H9 (cell line): Measurements from ENCODE around the gene WNT7B. TPM values are rescaled to one million over a fixed set of nuclear protein-coding genes. Genes with fewer than 3 reads are reported as not detected.

ENCODE experiments used
- DNase-seq: peaks from one replicate; pipeline ENCODE4 v3.0.0-alpha.2; 2017
- H2AFZ ChIP-seq: one replicate; pipeline ENCODE4 v1.6.1; 2013; ENCODE audit warnings: mild to moderate bottlenecking, low read length, control low read depth, moderate library complexity
- H2AK5ac ChIP-seq: 2 replicates; pipeline ENCODE4 v1.6.1; 2013; ENCODE audit warnings: low read length, control low read depth, mixed read lengths; ENCODE audit not compliant: insufficient read length
- H2BK120ac ChIP-seq: one replicate; pipeline ENCODE4 v1.6.1; 2013; ENCODE audit warnings: low read depth, mild to moderate bottlenecking, low read length, control low read depth, inconsistent platforms; ENCODE audit not compliant: poor library complexity, severe bottlenecking
- H2BK12ac ChIP-seq: 2 replicates; pipeline ENCODE4 v1.6.1; 2013; ENCODE audit warnings: low read length, control low read depth, mixed read lengths, low read depth; ENCODE audit not compliant: insufficient read length
- H2BK15ac ChIP-seq: 2 replicates; pipeline ENCODE4 v1.6.1; 2013; ENCODE audit warnings: low read depth, low read length, control low read depth
- H2BK20ac ChIP-seq: one replicate; pipeline ENCODE4 v1.6.1; 2013; ENCODE audit warnings: low read depth, mild to moderate bottlenecking, low read length, control low read depth, inconsistent platforms; ENCODE audit not compliant: poor library complexity, severe bottlenecking
- H2BK5ac ChIP-seq: 2 replicates; pipeline ENCODE4 v1.6.1; 2013; ENCODE audit warnings: low read length, control low read depth, mixed read lengths; ENCODE audit not compliant: insufficient read length
- H3K14ac ChIP-seq: 2 replicates; pipeline ENCODE4 v1.6.1; 2013; ENCODE audit warnings: low read length, control low read depth; ENCODE audit not compliant: insufficient read depth
- H3K18ac ChIP-seq: 2 replicates; pipeline ENCODE4 v1.6.1; 2013; ENCODE audit warnings: low read depth, mild to moderate bottlenecking, mixed read lengths, low read length, control low read depth; ENCODE audit not compliant: insufficient read length
- H3K23ac ChIP-seq: 2 replicates; pipeline ENCODE4 v1.6.1; 2013; ENCODE audit warnings: low read length, control low read depth, mixed read lengths, low read depth; ENCODE audit not compliant: insufficient read length
- H3K23me2 ChIP-seq: 2 replicates; pipeline ENCODE4 v1.6.1; 2013; ENCODE audit warnings: low read depth, mild to moderate bottlenecking, mixed read lengths, low read length, control low read depth; ENCODE audit not compliant: insufficient read length, poor library complexity, severe bottlenecking
- H3K27ac ChIP-seq: 2 replicates; pipeline ENCODE4 v1.5.1; 2013; ENCODE audit warnings: low read length, control low read depth, mixed read lengths, low read depth; ENCODE audit not compliant: insufficient read length
- H3K27me3 ChIP-seq: 2 replicates; pipeline ENCODE4 v1.6.1; 2013; ENCODE audit warnings: low read length, control low read depth, inconsistent platforms; ENCODE audit not compliant: insufficient read depth
- H3K4ac ChIP-seq: 2 replicates; pipeline ENCODE4 v1.6.1; 2013; ENCODE audit warnings: low read depth, mild to moderate bottlenecking, control low read depth, inconsistent platforms, low read length, moderate library complexity
- H3K4me1 ChIP-seq: 2 replicates; pipeline ENCODE4 v1.6.1; 2013; ENCODE audit warnings: low read length, control low read depth, inconsistent platforms; ENCODE audit not compliant: insufficient read depth
- H3K4me2 ChIP-seq: 2 replicates; pipeline ENCODE4 v1.6.1; 2013; ENCODE audit warnings: low read length, control low read depth, mixed read lengths; ENCODE audit not compliant: insufficient read length, insufficient read depth
- H3K56ac ChIP-seq: 2 replicates; pipeline ENCODE4 v1.6.1; 2013; ENCODE audit warnings: low read depth, mild to moderate bottlenecking, mixed read lengths, low read length, control low read depth; ENCODE audit not compliant: insufficient read length
- H3K79me1 ChIP-seq: 2 replicates; pipeline ENCODE4 v1.6.1; 2013; ENCODE audit warnings: low read depth, mild to moderate bottlenecking, moderate library complexity, low read length, control low read depth, inconsistent platforms; ENCODE audit not compliant: insufficient read depth, poor library complexity, severe bottlenecking
- H3K79me2 ChIP-seq: 2 replicates; pipeline ENCODE4 v1.6.1; 2013; ENCODE audit warnings: low read length, control low read depth, inconsistent platforms; ENCODE audit not compliant: insufficient read depth
- H3K9ac ChIP-seq: 2 replicates; pipeline ENCODE4 v1.6.1; 2013; ENCODE audit warnings: low read length, control low read depth, mixed read lengths; ENCODE audit not compliant: insufficient read length; ENCODE audit errors: extremely low read depth
- H3K9me3 ChIP-seq: one replicate; pipeline ENCODE4 v1.6.1; 2013; ENCODE audit warnings: low read depth, low read length, inconsistent platforms; ENCODE audit not compliant: control insufficient read depth
- H3T11ph ChIP-seq: one replicate; pipeline ENCODE4 v1.6.1; 2013; ENCODE audit warnings: mild to moderate bottlenecking, low read length, control low read depth, inconsistent platforms
- H4K20me1 ChIP-seq: one replicate; pipeline ENCODE4 v1.6.1; 2013; ENCODE audit not compliant: control insufficient read depth, insufficient read length, insufficient read depth
- H4K5ac ChIP-seq: 2 replicates; pipeline ENCODE4 v1.6.1; 2013; ENCODE audit warnings: low read depth, mild to moderate bottlenecking, mixed read lengths, low read length, control low read depth; ENCODE audit not compliant: insufficient read length
- H4K8ac ChIP-seq: replicated peaks from 2 replicates; pipeline ENCODE4 v1.6.1; 2013; ENCODE audit warnings: low read length, control low read depth, mixed read lengths, low read depth; ENCODE audit not compliant: insufficient read length
- H4K91ac ChIP-seq: 2 replicates; pipeline ENCODE4 v1.6.1; 2013; ENCODE audit warnings: low read depth, mild to moderate bottlenecking, moderate library complexity, mixed read lengths, low read length, control low read depth; ENCODE audit not compliant: insufficient read length
- H3K27ac Mint-ChIP-seq, 3 experiments: 2 replicates in 2 of 3; 3 replicates in 1 of 3; pipeline ENCODE4 v1.8.0; 2020 to 2021; ENCODE audit warnings: mixed read lengths in 3 of 3, mild to moderate bottlenecking in 1 of 3, moderate library complexity in 1 of 3
- H3K27me3 Mint-ChIP-seq: 2 replicates; pipeline ENCODE4 v1.8.0; 2021; ENCODE audit warnings: low read depth, mild to moderate bottlenecking, moderate library complexity, mixed read lengths
- H3K36me3 Mint-ChIP-seq, 3 experiments: 2 replicates in 2 of 3; 3 replicates in 1 of 3; pipeline ENCODE4 v1.8.0; 2020 to 2021; ENCODE audit warnings: low read depth in 3 of 3, mixed read lengths in 3 of 3; ENCODE audit not compliant: insufficient read depth in 1 of 3
- H3K4me1 Mint-ChIP-seq, 2 experiments: 2 replicates each; pipeline ENCODE4 v1.8.0; 2020; ENCODE audit warnings: mixed read lengths in 2 of 2
- H3K4me3 Mint-ChIP-seq, 2 experiments: 2 replicates in 1 of 2; 3 replicates in 1 of 2; pipeline ENCODE4 v1.8.0; 2020 to 2021; ENCODE audit warnings: mild to moderate bottlenecking in 2 of 2, mixed read lengths in 2 of 2, moderate library complexity in 1 of 2
- H3K9me3 Mint-ChIP-seq, 2 experiments: 2 replicates in 1 of 2; 3 replicates in 1 of 2; pipeline ENCODE4 v1.8.0; 2020; ENCODE audit warnings: mild to moderate bottlenecking in 2 of 2, mixed read lengths in 2 of 2, moderate library complexity in 1 of 2
- CTCF ChIP-seq: fragments of 200-600 bp; sonication (generic); conservative IDR thresholded peaks from 3 replicates; pipeline ENCODE4 v1.8.0; 2021; ENCODE audit warnings: antibody characterized with exemption, mild to moderate bottlenecking
- WGBS: extraction: QIAGEN DNeasy Blood & Tissue Kit; methylation state at CpG from one replicate; pipeline ENCODE4 v1.1.7; 2013; ENCODE audit warnings: missing lambda C conversion rate, low lambda C conversion rate, mixed read lengths; ENCODE audit not compliant: insufficient read length; ENCODE audit errors: extremely low coverage; 5-methylcytosine and 5-hydroxymethylcytosine counted together
- total RNA-seq: library from RNA; stranded (reverse); gene quantifications from 2 replicates; pipeline ENCODE4 v1.2.1, GENCODE V29; 2021

WNT7B gene
- total RNA-seq, 1 experiment from 2014 or later: 0.09 TPM

DNA sequence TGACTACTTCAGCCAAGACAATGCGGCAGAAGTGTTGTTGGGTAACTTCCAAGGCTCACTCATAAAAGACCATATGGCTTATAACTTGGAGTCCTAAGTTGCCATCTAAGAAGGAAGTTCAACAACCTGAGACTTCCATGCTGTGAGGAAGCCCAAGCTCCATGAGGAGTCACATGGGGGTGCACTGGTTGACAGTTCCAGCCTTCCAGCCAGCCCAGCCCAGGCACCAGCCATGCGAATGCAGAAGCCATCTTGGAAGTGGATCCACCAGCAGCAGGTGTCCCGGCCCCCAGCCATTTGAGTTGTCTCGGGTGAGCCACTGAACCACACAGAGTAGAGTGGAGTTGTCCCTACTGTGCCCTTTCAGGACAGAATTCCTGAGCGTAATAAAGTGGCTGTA, 32.8 kb upstream of the WNT7B start:
- Histone ChIP-seq H3K9ac (no peak overlapping the region), H2BK20ac (no peak overlapping the region), H3K27ac (no peak overlapping the region), H2AFZ (no peak overlapping the region), H4K5ac (no peak overlapping the region), H3K14ac (no peak overlapping the region), H3K4me1 (no peaks in the 10 kb centered on the region), H3K79me2 (no peaks in the 10 kb centered on the region), H3K23ac (no peak overlapping the region), H2AK5ac (no peak overlapping the region), H4K20me1 (no peaks in the 10 kb centered on the region), H4K91ac (no peak overlapping the region), H3K79me1 (no peaks in the 10 kb centered on the region), H3K23me2 (peaks cover 4% of the 10 kb centered on the region), H3T11ph (no peak overlapping the region), H4K8ac (no peak overlapping the region), H2BK15ac (no peak overlapping the region), H3K56ac (no peak overlapping the region), H3K4me2 (no peak overlapping the region), H2BK5ac (no peak overlapping the region), H3K18ac (no peak overlapping the region), H2BK12ac (no peak overlapping the region), H3K4ac (no peak overlapping the region), H3K27me3 (no peaks in the 10 kb centered on the region), H3K9me3 (no peaks in the 10 kb centered on the region), H2BK120ac (no peak overlapping the region)
- no peaks in the 10 kb centered on the region; a peak in 1 of 5 replicates for H3K9me3 Mint-ChIP-seq
- no CpG with 5 or more reads among the region's 5 CpGs for WGBS
- no peak overlapping the region; a peak in 1 of 7 replicates for H3K27ac Mint-ChIP-seq
- H3K36me3 Mint-ChIP-seq: no peaks in the 10 kb centered on the region
- H3K4me3 Mint-ChIP-seq: no peak overlapping the region
- peaks cover 6% of the 10 kb centered on the region; the same call in 1 of the 2 replicates for H3K27me3 Mint-ChIP-seq
- no peak for TF ChIP-seq CTCF
- DNase-seq: no peak
- peaks cover 6 to 9% of the 10 kb centered on the region in 2 experiments for H3K4me1 Mint-ChIP-seq
